IPS-11a (cell line): ENCODE results near the gene PIGK.

Source experiments
- H3K4me3 ChIP-seq: one replicate; pipeline ENCODE4 v1.5.1; 2013; ENCODE audit warnings: low read depth, low read length, control low read depth

PIGK gene

DNA sequence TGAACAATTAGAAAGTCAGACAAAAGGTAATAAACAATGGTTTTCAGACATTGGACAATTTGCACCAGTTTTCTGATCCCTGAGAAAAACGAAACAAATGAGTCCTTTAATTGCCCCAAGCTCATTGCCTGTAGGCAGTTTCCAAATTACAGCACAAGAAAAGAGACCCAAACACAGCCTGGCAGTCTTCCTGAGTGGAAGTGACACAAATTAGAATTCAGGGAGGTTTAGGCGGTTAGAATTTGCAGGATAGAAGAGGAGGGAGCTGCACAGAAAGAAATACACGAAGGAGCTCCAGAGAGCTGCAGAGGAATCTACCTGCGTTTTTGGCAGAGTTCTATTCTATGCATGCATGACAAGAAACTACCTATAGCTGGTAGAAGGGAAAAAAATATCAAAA, 115.7 kb downstream of the PIGK start:
- no peak overlapping the region for H3K4me3 ChIP-seq

- H3K4me3 ChIP-seq: no peak overlapping the region
Measured at GRCh38 chr1:77100875-77101274, 118.4 kb downstream of the PIGK start.

- no peak overlapping the region for H3K4me3 ChIP-seq
Measured at GRCh38 chr1:77096496-77097255, 122.6 kb downstream of the PIGK start.

GRCh38 chr1:77095236-77095635, 124.0 kb downstream of the PIGK start:
- H3K4me3 ChIP-seq: no peak overlapping the region

DNA sequence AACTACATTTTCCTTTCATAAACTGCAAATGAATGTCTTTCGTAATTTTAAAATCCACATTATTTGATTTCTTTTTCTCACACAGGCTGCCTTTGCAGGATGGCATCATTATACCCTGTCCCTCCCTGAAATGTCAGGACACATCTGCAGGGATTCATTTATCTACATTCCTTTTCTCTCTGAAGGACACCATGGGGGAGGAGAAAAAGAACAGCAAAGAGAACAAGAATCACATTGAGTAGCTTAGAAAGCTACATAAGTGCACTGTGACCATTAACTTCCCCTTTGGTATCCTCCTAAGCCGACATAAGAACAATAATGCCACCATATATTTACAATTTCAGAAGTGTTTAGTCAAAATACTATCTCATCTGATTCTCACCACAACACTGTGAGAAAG, 129.5 kb downstream of the PIGK start:
- H3K4me3 ChIP-seq: no peak overlapping the region

DNA sequence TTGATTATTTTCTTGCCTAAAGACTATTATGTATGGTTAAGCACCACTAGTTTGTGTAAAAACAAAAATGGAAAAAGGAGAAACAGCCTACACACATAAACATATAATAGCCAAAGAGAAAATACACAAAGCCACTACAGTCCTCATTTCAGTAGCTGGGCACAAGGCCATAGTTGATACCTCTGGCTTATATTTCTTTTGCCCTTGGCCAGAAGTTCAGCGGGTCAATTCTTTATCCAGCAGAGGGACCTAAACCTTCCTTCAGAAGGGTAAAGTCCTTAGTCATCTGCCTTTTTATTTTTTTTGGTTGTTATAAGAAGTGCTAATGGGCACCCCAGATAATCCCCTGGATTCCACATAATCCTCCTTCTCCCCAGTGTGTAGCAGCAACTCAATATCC, 134.1 kb downstream of the PIGK start:
- no peak overlapping the region for H3K4me3 ChIP-seq

- no peak overlapping the region for H3K4me3 ChIP-seq
Measured at GRCh38 chr1:77084457-77084856, 134.8 kb downstream of the PIGK start.

- H3K4me3 ChIP-seq: no peak overlapping the region
Measured at GRCh38 chr1:77081834-77082233, 137.4 kb downstream of the PIGK start.

DNA sequence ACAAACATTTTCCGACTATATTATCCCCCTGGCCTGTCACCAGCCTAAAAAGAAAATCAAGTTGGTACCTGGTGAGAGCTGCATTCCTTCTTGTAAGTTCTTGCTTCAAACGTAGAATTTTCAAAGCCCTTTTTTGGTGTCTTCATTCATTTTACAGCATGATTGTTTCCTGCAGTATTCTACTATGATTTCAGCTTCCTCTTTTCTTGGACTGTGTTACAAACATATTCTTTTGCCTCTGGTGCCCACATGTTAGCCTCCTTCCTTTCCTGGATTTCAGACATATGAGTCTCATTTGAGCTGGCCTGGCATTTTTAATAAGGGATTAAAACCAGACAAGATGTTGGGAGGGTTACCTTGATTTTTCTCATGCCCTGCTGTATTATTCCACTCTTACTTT, 142.5 kb downstream of the PIGK start:
- no peak overlapping the region for H3K4me3 ChIP-seq

- H3K4me3 ChIP-seq: no peak overlapping the region
Measured at GRCh38 chr1:77068013-77068412, 151.2 kb downstream of the PIGK start.

GRCh38 chr1:77065693-77066342, 153.4 kb downstream of the PIGK start:
- no peak overlapping the region for H3K4me3 ChIP-seq

GRCh38 chr1:77064246-77064645, 155.0 kb downstream of the PIGK start:
- no peak overlapping the region for H3K4me3 ChIP-seq

- no peak overlapping the region for H3K4me3 ChIP-seq
Measured at GRCh38 chr1:77063118-77063517, 156.1 kb downstream of the PIGK start.

DNA sequence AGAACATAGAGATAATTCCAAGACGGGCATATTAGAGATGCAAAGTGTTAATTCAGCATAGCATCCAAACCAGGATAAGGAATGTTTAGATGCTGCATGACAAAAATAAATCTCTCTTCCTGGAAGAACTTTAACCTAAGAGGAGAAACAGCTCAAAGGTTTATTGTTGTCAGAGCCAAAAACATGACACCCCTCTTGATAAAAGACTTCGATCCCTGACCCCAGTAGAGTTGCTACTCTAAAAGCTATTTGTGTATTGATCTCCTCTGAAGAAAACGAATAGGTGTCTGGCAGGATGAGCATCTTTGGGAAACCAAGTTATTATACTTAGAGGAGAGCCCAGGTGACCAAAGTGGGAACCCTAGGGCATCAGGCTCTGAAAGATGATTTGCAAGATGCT, 158.1 kb downstream of the PIGK start:
- H3K4me3 ChIP-seq: no peak overlapping the region

- H3K4me3 ChIP-seq: no peak overlapping the region
Measured at GRCh38 chr1:77060000-77060399, 159.2 kb downstream of the PIGK start.

GRCh38 chr1:77057994-77058585, 161.1 kb downstream of the PIGK start:
- H3K4me3 ChIP-seq: no peak overlapping the region

DNA sequence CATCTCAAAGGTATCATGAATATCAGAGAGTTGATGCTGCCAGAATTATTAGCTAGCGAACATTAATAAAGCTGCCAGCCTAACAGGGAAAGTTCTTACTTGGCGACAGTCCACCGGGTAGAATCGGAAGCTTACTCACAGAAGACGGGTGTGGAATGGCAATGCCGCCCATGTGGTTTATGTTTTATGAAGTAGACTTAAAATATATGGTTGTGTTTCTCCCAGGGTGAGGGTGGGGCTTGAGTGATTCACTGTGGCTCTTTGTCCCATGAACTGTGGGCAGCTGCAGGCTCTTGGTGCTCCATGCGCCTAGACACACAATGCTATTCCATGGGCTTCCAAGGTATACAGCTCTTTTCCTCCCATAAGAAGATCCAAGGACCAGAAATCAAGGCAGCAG, 162.7 kb downstream of the PIGK start:
- no peak overlapping the region for H3K4me3 ChIP-seq

GRCh38 chr1:77051425-77051824, 167.8 kb downstream of the PIGK start:
- no peak overlapping the region for H3K4me3 ChIP-seq

- no peak overlapping the region for H3K4me3 ChIP-seq
Measured at GRCh38 chr1:77048615-77049005, 170.6 kb downstream of the PIGK start.

- no peak overlapping the region for H3K4me3 ChIP-seq
Measured at GRCh38 chr1:77047978-77048614, 171.1 kb downstream of the PIGK start.

- H3K4me3 ChIP-seq: no peak overlapping the region
Measured at GRCh38 chr1:77047575-77047974, 171.7 kb downstream of the PIGK start.
